ENCODE data around the gene POR.

POR gene

DNA sequence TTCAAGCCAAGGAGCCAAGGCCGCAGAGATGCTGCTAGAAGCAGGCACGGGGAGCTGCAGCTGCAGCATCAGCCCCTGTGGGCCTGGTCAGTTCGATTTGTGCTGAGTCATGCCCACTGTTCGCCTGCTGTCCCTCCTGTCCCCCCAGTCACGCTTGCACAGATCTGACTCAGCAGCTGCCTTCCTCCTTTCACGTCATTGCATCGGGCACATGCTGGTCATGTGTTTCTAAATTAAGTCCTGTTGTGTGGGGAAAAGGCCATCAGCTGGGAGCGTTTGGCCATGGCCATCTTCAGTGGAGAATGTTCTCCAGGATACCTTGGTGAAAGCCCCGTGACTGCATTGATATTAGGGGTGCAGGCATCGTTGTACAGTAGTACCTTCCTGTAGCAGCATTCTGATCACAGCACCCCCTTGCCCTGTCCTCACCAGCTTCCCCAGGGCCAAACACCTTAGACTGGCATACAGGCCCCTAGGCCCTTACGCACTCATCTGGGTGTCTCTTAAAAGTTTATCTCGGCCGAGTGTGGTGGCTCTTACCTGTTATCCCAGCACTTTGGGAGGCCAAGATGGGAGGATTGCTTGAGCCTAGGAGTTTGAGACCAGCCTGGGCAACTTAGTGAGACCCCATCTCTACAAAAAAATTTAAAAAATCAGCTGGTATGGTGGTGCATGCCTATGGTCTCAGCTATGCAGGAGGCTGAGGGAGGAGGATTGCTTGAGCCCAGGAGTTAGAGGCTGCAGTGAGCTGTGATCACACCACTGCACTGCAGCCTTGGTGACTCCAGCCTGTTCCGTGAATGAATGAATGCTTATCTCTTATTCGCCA, 23.2 kb downstream of the POR start:
- no peak overlapping the region for H2AFZ ChIP-seq (ENCODE audit: low read length)
- no peaks in the 10 kb centered on the region for H3K79me2 ChIP-seq (ENCODE audit: insufficient read depth, low read length)
- no peak overlapping the region for H3K4me2 ChIP-seq (ENCODE audit: low read depth, low read length, poor library complexity, severe bottlenecking)
- H3K27me3 ChIP-seq (ENCODE audit: insufficient read depth, low read length, poor library complexity, severe bottlenecking), result no peaks in the 10 kb centered on the region
- TF ChIP-seq EZH2phosphoT487 (IDR thresholded peaks at IDR 0.05; ENCODE audit: borderline replicate concordance), result no peak
- TF ChIP-seq, protein P1, sequence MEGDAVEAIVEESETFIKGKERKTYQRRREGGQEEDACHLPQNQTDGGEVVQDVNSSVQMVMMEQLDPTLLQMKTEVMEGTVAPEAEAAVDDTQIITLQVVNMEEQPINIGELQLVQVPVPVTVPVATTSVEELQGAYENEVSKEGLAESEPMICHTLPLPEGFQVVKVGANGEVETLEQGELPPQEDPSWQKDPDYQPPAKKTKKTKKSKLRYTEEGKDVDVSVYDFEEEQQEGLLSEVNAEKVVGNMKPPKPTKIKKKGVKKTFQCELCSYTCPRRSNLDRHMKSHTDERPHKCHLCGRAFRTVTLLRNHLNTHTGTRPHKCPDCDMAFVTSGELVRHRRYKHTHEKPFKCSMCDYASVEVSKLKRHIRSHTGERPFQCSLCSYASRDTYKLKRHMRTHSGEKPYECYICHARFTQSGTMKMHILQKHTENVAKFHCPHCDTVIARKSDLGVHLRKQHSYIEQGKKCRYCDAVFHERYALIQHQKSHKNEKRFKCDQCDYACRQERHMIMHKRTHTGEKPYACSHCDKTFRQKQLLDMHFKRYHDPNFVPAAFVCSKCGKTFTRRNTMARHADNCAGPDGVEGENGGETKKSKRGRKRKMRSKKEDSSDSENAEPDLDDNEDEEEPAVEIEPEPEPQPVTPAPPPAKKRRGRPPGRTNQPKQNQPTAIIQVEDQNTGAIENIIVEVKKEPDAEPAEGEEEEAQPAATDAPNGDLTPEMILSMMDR (conservative IDR thresholded peaks at IDR 0.05; ENCODE audit: low read length), result no peak
- H3K4me1 ChIP-seq (ENCODE audit: insufficient read depth, low read length, poor library complexity, severe bottlenecking), result no peaks in the 10 kb centered on the region
- no peaks in the 10 kb centered on the region for H3F3A ChIP-seq (ENCODE audit: low read depth)
- no peaks in the 10 kb centered on the region for H3K9me2 ChIP-seq (replicated peaks; ENCODE audit: low read depth, low read length)
- H4K20me1 ChIP-seq (ENCODE audit: insufficient read depth, low read length, poor library complexity, severe bottlenecking), result no peaks in the 10 kb centered on the region
- no peaks in the 10 kb centered on the region for H3K36me3 ChIP-seq (ENCODE audit: insufficient read depth, low read length)
- no peak overlapping the region for H3K9ac ChIP-seq (ENCODE audit: low read depth, low read length, poor library complexity, severe bottlenecking)
- H3K9me3 ChIP-seq (ENCODE audit: insufficient read depth, low read depth, low read length), result no peaks in the 10 kb centered on the region
- H3K4me3 ChIP-seq (ENCODE audit: low read length, poor library complexity, severe bottlenecking), result no peak overlapping the region

DNA sequence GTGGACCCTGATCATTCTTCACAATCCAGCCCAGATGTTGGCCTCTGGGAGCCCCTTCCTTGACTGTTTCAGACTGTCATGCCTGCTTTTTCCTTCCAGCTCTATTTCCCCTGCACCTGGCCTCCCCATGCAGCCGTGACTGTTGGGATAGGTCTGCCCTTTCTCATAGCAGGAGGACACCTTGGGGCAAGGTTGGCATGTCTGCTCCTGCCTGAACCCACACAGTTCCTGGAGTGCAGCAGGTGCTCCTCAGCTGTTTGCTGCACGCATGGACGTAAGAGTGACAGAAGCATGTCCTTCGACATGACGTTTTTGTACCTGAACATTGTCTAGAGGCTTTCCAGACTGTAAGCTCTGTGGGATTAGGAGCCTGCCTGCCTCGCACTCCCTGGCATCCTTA, 24.0 kb downstream of the POR start:
- Histone ChIP-seq H3F3A (ENCODE audit: low read depth) (no peaks in the 10 kb centered on the region), H4K20me1 (ENCODE audit: insufficient read depth, low read length, poor library complexity, severe bottlenecking) (no peaks in the 10 kb centered on the region), H2AFZ (ENCODE audit: low read length) (no peak overlapping the region), H3K4me2 (ENCODE audit: low read depth, low read length, poor library complexity, severe bottlenecking) (no peak overlapping the region), H3K36me3 (ENCODE audit: insufficient read depth, low read length) (no peaks in the 10 kb centered on the region), H3K9ac (ENCODE audit: low read depth, low read length, poor library complexity, severe bottlenecking) (no peak overlapping the region), H3K4me1 (ENCODE audit: insufficient read depth, low read length, poor library complexity, severe bottlenecking) (no peaks in the 10 kb centered on the region), H3K27me3 (ENCODE audit: insufficient read depth, low read length, poor library complexity, severe bottlenecking) (no peaks in the 10 kb centered on the region), H3K4me3 (ENCODE audit: low read length, poor library complexity, severe bottlenecking) (no peak overlapping the region), H3K79me2 (ENCODE audit: insufficient read depth, low read length) (no peaks in the 10 kb centered on the region), H3K9me3 (ENCODE audit: insufficient read depth, low read depth, low read length) (no peaks in the 10 kb centered on the region), H3K9me2 (replicated peaks; ENCODE audit: low read depth, low read length) (no peaks in the 10 kb centered on the region)
- no peak for TF ChIP-seq EZH2phosphoT487 (IDR thresholded peaks at IDR 0.05; ENCODE audit: borderline replicate concordance)
- TF ChIP-seq, protein P1 (conservative IDR thresholded peaks at IDR 0.05; ENCODE audit: low read length), result no peak

DNA sequence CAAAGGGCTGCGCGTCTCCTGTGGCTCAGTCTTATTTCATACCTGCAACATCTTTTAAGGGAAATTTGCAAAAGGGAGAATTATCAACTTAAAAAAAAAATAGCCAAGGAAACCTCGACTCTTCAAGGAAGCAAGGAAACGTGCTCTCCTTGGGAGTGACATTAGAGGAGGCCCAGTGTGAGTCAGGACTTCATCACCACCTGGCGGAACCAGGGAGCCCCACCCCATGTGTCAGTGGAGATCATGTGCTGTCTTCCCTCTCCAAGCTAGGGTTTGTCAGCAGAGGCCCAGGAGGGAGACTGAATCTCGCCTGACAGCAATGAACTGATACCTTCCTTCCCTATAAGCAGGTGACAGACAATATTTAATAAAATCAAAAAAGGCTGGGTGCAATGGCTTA, 28.9 kb downstream of the POR start:
- no peaks in the 10 kb centered on the region for H3F3A ChIP-seq (ENCODE audit: low read depth)
- no peaks in the 10 kb centered on the region for H3K36me3 ChIP-seq (ENCODE audit: insufficient read depth, low read length)
- H4K20me1 ChIP-seq (ENCODE audit: insufficient read depth, low read length, poor library complexity, severe bottlenecking), result no peaks in the 10 kb centered on the region
- TF ChIP-seq, protein P1 (conservative IDR thresholded peaks at IDR 0.05; ENCODE audit: low read length), result no peak
- no peak overlapping the region for H2AFZ ChIP-seq (ENCODE audit: low read length)
- H3K9me2 ChIP-seq (replicated peaks; ENCODE audit: low read depth, low read length), result no peaks in the 10 kb centered on the region
- no peaks in the 10 kb centered on the region for H3K9me3 ChIP-seq (ENCODE audit: insufficient read depth, low read depth, low read length)
- H3K4me2 ChIP-seq (ENCODE audit: low read depth, low read length, poor library complexity, severe bottlenecking), result no peak overlapping the region
- no peaks in the 10 kb centered on the region for H3K79me2 ChIP-seq (ENCODE audit: insufficient read depth, low read length)
- H3K4me1 ChIP-seq (ENCODE audit: insufficient read depth, low read length, poor library complexity, severe bottlenecking), result no peaks in the 10 kb centered on the region
- H3K9ac ChIP-seq (ENCODE audit: low read depth, low read length, poor library complexity, severe bottlenecking), result no peak overlapping the region
- H3K4me3 ChIP-seq (ENCODE audit: low read length, poor library complexity, severe bottlenecking), result no peak overlapping the region
- H3K27me3 ChIP-seq (ENCODE audit: insufficient read depth, low read length, poor library complexity, severe bottlenecking), result no peaks in the 10 kb centered on the region

Measured in Loucy (cell line).